GM21529 (cell line): Measurements from ENCODE around the gene FAM118B.

Source experiments
- ATAC-seq: cut with Tn5 transposase; IDR thresholded peaks from one replicate; pipeline ENCODE4 v1.9.1; 2021; ENCODE audit not compliant: unreplicated experiment

The FAM118B gene

DNA sequence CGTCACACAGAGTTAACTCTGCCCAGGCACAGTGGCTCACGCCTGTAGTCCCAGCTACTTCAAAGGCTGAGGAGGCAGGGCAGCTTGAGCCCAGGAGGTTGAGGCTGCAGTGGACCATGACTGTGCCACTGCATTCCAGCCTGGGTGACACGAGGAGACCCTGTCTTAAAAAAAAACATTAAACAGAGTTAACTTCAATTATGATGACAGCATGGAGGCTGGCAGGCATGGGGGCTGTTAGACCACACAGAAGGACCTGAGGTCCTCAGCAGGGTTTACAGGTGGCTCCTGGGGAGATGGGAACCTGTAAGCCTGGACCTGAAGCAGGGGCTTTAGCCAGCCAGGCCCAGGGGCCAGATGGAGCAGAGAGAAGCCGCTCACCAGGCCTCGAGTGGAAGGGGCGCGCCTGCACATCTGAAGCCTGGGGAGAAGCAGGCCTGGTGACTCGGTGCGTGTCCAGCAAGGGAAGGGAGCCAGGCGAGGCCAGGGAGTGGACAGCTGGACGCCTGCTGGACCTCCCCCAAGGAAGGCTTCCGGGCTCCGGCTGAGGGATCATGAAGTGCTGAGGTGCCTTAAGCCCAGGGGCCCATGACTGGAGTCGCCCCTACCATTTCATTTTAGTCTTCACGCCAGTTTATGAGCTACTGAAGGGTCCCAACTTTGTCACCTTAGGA lies 25.4 kb upstream of the FAM118B start:
- no peak for ATAC-seq

DNA sequence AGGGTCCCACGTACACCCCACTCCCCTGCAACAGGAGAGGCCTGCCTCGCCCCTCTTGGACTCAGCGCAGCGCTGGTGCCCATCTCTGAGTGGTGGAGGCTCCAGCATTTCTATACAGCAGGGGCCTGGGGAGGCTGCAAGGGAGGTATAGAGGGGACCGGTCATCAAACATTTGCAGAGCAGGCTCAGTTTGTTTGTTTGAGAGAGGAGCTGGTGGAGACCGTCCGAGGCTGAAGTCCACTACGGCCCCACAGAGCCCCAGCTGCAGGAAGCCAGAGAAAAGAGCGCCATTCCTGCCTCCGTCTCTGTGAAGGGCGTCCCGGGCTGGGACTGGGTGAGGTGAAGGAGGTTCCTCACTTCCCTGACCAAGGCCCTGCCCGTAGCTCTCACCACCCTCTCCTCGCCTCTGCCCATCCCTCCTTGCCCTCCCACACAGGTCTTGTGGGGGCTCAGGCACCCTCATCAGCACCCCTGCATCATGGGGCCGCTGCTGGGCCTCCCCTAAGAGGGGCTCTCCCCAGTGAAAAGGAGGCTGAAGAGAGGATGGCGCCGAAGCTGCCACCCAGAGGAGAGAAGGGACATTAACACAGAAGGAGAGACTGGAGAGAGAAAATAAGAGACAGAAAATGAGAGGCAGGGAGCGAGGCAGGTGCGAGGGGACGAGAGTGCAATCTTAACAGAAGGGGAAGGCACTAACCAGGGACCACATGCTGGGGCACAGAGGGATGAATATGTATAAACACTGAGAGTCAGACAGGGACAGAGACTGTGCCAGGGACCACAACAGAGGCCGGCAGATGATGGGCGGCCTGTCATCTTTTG lies 24.7 kb upstream of the FAM118B start:
- ATAC-seq, result no peak

DNA sequence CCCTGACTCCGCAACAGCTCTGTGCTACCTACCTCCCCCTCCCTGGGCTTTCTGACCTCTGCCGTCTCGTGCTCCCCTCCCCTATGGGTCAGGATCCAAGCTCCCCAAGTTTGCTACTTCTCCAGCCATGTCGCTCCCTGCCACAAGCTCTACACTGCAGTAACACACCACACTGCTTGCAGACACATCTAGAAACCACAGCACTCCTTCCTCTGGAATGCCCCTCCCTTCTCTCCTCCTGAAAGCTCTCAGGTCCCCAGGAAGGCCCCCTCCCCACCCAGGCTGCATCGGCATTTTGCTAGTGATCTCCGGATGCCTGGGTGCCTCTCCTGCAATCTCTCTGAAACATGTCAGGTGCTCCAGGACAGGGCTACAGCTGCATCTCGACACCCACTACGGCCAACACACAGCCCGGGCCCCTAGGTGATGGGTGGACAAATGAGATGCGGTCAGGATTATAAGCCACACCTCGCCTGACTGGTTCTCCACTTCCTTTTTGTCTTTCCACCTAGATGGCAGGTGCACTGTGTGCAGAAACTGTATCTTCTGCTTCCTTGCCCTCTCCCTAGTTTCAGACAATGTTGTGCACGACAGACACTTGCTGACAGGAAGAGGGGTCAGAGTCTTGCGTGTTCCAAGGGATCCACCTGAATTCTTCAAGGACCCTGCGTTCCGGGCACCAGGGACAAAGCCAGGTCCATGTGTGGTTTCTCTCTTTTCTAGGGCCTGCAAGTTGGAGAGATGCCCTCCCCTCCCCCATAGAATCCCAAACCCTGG lies 23.1 kb upstream of the FAM118B start:
- peak; percentile 70 for ATAC-seq

DNA sequence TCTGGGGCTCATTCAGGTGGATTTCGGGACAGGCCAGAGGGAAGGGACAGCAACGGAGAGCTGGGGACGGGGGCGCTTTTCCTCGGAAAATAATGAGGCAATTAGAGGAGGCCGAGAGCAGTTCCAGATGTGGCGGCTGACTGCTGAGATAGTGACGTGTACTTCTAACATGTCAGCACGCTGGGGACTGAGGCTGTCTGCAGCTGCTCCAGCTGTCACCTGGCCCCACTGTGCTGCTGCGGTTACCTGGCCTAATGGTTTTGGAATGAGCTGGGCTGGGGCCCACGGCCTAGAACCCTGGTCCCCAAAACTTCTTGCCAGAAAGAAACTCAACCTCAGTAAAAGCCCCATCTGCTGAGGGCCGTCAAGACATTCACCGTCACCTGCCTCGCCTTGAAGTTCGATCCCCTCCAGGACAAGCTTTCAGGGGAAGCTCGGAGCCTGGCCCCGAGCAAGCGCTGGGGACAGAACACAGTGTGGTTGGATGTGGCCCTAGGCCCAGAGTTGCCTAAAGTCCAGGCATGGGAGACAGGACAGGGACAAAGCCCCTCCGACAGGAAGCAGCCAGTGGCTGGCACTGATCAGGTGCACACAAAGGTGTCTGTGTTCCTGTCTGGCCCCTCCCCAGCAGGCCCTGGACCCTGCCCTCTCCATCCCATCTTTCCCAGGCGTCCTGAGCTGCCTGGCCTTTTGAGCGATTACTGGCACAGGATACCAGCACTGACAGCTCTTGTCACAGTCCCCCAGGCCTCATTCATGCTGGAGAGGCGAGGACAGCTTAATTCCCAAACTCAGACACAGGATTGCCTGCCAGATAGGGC lies 22.3 kb upstream of the FAM118B start:
- ATAC-seq, result peak; percentile 79

DNA sequence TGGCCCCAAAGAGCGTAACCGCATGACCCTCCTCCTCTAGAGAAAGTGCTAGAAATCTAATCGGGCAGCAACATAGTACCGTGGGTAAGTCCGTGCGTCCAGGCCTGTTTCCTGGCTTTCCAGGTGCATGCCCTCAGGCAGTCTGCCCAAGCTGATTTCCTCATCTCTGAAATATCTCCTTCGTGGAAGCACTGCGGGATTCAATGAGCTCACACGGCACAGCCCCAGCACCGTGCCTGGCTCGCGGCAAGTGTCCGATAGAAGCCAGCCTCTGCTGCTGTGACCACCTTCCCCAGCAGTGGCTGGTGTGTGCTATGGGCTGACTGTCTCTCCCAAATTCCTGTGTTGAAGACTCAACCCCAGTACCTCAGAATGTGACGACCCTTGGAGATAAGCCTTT lies 20.8 kb upstream of the FAM118B start:
- ATAC-seq, result no peak

DNA sequence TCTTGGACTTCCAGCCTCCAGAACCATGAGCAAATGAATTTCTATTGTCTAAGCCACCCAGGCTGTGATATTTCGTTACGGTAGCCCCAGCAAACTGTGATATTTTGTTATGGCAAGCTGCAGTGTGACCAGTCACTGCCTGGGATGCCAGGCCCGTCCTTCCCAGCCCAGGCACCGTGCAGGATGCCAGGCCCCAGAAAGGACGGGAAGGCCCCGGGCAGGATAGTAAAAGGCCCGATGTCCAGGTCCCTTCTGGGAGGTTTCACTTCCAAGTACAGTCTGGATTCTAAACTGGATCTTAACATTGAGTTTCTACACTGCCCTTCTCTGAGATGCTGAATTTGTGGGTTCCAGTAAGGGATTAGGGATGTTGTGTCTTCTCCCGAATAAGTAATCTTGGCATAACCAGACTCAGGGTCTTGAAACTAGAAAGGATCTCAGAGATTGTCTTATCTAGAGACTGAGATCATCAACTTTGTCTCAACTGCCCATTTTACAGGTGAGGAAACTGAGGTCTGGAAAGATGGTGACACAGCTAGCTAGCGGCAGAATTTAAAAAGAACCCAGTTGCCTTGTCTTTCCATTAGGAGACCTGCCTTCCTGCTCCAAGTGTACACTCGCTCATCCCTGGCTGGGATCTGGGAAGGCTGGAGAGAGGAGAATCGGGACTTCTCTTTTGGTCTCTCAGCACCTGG lies 20.1 kb upstream of the FAM118B start:
- ATAC-seq, result no peak

DNA sequence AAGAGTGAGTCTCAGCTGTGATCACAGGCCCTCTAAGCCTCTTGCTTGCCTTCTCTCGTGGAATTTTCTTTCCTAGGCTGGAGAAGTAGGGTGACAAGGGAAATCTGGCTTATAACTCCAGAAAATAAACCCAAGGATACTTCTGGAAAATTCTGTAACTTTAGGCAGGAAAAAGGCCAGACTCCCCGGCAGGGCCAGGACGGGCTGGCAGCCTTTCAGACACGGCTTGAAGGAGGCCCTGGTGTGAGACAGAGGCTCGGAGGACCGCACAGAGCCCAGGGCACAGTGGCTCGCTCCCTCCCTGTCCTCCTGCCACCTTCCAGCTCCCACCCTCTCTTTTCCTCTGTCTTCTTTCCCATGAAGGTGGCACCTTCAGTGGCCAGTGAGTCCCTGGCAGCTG lies 19.2 kb upstream of the FAM118B start:
- no peak for ATAC-seq

DNA sequence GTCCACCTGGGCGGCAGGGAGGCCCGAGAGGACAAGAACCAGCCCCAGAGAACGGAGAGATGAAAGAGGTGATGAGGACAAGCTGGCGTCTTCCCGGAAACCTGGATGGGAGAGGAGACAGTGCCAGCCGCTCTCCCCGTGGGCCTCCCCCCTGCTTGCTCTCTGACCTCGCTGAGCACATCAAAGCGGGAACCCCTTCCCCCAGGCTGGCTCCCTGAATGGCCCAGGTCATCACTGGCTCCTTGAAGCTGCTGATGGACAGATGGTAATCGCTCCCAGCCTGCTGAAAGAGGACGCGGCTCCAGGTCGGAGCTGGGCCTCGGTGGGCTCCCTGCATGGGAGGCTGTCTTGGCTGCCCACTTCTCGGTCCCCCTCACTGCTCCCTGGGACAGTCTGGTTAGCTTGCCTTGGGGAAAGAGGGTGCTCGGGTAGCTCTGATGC lies 18.5 kb upstream of the FAM118B start:
- no peak for ATAC-seq

DNA sequence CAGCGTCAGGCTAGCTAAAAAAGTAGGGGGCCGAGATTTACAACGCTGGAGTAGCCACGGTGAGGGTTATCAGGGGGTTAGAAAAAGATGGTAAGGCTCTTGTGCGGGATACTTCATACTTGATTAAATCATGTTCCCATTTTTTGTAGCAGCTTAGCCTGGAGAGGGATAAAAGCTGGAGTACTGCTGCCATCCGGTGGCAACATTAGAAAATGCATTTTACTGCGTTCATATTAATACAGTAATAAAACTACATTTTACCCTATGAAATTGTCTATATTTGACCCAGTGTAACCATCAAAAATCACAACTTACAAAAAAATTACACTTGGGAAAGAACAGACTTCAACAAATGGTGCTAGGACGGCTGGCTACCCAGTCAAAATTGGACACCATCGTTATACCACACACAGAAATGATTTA lies 17.4 kb upstream of the FAM118B start:
- ATAC-seq, result no peak

DNA sequence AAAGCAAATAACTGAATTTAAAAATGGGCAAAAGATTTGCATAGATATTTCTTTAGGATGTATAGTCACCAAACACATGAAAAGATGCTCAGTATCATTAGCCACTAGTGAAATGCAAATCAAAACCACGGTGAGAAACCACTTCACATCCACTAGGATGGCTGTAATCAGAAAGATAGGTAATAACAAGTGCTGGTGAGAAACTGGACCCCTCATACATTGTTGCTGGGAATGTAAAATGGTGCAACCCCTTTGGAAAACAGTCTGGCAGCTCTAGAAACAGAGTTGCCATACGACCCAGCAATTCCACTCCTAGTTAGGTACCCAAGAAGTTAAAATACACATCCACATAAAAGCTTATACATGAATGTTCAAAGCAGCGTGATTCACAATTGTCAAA lies 16.5 kb upstream of the FAM118B start:
- ATAC-seq, result no peak

DNA sequence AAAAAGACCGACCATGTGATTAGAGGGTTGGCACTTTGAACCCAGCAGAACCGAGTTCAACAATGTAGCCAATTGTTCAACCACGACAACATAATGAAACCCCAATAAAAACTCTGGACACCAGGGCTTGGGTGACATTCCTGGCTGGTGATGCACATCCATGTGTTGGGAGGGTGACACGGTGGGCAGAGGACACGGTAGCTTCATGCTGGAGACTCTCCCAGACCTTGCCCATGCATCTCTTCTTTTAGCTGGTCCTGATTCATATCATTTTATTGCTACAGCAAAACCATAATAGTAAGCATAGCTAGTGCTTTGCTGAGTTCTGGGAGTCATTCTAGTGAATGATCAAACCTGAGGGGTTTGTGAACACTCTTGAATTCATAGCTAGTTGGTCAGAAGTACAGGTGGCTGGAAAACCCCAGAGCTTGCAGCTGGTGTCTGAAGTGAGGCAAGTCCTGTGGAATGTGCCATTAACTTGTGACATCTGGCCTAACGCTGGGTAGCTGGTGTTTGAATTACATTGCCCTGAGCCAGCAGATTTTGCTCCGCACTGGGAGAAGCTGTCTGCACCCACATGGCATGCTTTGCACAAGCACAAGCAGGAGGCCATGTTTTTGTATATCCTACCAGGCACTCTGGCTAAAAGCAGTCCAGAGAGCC lies 14.2 kb upstream of the FAM118B start:
- ATAC-seq, result no peak

DNA sequence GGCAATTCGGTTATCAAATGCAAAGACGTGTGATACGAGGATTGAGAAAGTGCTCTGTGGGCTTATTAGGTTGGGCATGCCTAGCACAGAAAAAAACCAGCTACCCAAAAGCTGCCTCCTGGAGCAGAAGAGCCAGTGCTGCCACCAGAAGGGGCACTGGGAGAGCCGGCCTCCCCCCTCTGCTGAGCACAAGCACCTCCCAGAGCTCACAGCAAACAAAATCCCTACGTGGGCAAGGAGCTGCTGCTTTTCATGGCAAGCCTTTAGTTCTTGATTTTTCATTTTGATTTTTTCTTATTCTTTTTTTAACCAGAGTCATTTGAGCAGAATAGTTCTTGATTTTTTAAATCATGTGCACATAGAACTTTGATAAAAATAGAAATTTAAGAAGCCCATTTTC lies 12.9 kb upstream of the FAM118B start:
- ATAC-seq, result no peak

DNA sequence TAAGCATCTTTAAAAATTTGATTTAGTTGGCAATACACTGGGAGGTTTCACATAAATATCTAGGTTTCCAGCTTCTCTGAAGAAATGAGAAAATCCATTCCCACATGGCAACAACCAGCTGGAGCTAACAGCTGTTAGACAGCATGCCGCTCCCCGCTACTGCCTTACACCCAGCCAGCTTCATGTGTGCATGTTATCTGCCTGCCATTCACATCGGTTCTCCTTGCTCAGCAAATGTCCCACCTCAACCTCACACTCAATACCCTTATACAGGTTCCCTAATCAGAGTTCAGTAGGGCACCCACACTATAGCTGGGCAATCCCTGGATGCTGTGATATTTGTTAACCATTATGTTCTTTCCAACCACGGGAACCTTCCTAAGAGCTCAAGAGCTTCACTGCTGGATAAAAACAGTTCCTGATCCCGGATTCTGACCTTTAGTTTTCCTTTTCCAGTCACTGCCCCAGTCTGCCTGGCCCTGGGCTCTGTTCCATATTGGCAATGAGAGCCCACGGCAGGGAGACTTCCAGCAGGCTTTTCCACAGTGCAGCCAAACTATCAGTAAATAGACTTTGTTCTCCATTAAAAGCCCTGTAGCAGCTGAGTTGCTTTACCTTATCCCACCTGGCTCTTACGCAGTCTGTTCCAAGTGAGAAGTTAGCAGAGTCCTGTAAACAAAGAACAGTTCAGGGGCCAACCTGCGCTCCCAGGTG lies 8.8 kb upstream of the FAM118B start:
- no peak for ATAC-seq

DNA sequence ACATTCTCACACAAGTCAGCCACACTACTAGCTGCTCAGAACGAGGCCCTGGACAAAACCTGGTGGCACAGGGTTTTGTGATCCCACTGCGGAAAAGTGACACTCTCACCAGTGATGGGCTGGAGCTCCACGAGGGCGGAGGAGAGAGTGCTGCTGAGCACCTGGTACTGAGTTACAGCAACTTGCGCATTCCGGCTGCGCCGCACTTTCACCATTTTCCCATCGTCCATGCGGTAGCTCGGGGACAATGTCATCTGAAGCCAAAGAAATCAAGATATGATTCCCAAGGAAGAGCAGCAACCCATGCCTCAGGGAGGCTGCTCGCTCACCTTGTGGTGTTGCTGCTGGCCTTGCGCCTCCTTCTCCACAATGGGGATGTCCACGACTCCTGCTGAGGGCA lies 6.2 kb upstream of the FAM118B start:
- ATAC-seq, result no peak

DNA sequence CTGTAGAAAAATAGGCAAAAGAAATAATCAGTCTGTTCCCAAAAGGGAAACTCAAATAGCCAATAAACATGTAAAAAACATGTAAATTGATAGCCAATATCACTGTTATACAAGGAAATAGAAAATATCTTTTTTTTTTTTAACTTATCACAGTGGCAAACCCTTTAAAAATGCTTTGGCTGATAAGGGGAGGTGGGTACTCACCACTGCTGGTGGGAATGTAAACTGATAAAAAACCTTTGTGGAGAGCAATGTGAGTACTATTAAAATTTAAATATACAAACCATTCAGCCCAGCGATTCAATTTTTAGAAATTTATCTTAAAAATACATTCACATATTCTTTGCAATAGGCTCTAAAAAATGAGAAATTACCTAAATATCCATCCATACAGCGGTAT lies 3.7 kb upstream of the FAM118B start:
- ATAC-seq, result no peak

DNA sequence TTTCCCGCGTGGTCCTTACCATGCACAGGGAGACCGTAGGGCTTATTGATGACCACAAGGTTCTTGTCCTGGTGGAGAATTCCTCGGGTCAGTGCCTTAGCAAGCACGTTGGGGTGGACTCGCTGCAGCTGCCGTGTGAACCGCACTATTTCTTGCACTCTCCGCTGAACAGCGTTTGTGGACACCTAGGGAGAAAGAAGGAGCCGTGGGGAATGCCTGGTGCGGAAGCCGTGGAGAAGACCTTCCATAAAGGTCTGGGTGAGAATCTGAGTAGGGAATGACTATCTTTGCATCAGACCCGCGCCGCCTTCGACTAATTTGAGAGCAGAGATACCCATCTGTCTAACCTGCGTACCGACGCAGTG lies 729 bp upstream of the FAM118B start:
- no peak for ATAC-seq

DNA sequence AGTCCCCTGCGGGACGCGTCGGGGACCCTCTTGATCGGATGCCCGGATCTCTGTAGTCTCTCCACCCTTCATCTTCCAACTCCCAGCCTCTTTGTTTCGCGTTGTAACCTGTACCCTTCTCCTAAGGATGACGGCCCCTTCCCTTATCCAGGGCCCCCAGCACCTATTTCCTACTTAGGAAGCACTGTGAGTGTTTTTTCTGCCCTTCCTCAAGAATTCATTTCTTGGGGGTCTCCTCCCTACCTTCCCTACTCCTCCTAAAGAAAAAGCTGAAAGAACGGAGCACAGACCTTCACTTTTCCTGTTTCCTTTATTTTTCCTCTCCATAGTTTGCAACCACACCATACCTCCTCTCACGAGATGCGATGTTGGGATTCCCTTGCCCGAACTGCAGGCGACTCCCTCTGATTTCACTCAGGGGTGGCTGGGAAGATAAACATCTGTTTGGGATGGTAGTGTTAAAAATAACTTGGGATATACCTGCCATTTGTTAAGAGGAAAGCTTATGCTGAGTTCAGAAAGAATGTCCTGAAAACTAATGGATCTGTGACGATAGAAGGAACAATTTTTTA lies 593 bp downstream of the FAM118B start:
- no peak for ATAC-seq

DNA sequence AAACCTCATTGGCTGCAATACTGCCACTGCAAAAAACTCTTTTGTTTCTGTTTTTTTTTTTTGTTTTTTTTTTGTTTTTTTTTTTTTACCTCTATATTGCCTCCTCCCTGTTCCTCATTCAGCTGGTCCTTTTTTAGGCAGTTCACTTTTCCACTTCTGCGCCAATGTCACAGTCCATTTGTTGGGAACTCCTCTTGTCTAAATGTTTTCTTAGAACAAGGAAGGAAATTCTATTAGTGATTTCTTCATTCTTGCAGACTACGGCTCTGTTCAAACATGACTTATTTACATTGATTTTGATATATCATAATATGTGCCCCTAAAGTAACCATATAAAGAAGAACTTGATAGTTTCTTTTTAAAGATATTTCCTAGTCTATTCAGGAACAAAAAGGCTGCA lies 2.9 kb downstream of the FAM118B start:
- no peak for ATAC-seq

DNA sequence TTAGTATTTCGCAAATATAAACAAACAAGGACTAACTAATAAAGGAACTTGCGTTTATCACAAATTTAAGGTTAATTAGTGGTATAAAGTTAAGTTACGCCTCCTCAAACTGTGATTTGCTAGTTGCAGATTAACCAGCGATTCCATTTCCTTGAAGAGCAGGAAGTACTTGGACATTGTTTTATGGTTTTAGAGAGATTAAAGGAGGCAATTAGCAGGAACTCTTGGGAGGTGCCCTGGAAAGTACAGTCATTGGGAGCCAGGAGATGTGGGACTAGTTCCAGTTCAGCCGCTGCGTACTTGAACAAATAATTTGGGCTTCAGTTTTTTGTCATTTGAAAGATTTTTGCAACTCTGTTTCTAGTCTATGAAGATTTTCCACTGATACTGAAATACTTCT lies 3.3 kb downstream of the FAM118B start:
- ATAC-seq, result no peak
